NCI-H345 treated with DMSO at 0.1 percent for 48 hours (cell line): Measurements from ENCODE around the gene HRH1.
"Not testable (repeated sequence)": the region's sequence is repeated elsewhere in the genome, so short reads cannot be mapped to it uniquely, and the experiment has no call there.

ENCODE experiments used
- DNase-seq: peaks from one replicate; lab custom pipeline; 2025; ENCODE audit not compliant: unreplicated experiment; lab: John Stamatoyannopoulos, UW

The HRH1 gene

GRCh38 chr3:11154036-11154952 lies at the start of gene HRH1:
HRH1 (plus strand) TSS chr3:11154493; CDS start chr3:11259038, 104,545 bp downstream.
- DNase-seq = no peak

- DNase-seq = not testable (repeated sequence)
These were observed 41.0 kb upstream of the HRH1 start for GRCh38 chr3:11113316-11113715.

- no peak for DNase-seq
These were observed 38.7 kb upstream of the HRH1 start for GRCh38 chr3:11115548-11115947.

GRCh38 chr3:11116336-11117059 lies 37.8 kb upstream of the HRH1 start:
- DNase-seq = no peak

- DNase-seq = no peak
These were observed 36.7 kb upstream of the HRH1 start for GRCh38 chr3:11117591-11117990.

GRCh38 chr3:11118181-11118682 lies 36.1 kb upstream of the HRH1 start:
- DNase-seq = no peak

GRCh38 chr3:11120091-11120805 lies 34.0 kb upstream of the HRH1 start:
- DNase-seq = no peak

GRCh38 chr3:11126653-11127052 lies 27.6 kb upstream of the HRH1 start:
- DNase-seq = no peak

- no peak for DNase-seq
These were observed 25.3 kb upstream of the HRH1 start for GRCh38 chr3:11128682-11129632.

GRCh38 chr3:11130385-11130784 lies 23.9 kb upstream of the HRH1 start:
- no peak for DNase-seq

- no peak for DNase-seq
These were observed 22.9 kb upstream of the HRH1 start for GRCh38 chr3:11131371-11131770.

GRCh38 chr3:11131886-11132285 lies 22.4 kb upstream of the HRH1 start:
- DNase-seq = not testable (repeated sequence)

- no peak for DNase-seq
These were observed 21.4 kb upstream of the HRH1 start for GRCh38 chr3:11132861-11133260.

- no peak for DNase-seq
These were observed 19.5 kb upstream of the HRH1 start for GRCh38 chr3:11134794-11135193.

GRCh38 chr3:11136116-11136515 lies 18.2 kb upstream of the HRH1 start:
- no peak for DNase-seq

GRCh38 chr3:11136830-11137626 lies 17.3 kb upstream of the HRH1 start:
- no peak for DNase-seq

GRCh38 chr3:11137627-11137959 lies 16.7 kb upstream of the HRH1 start:
- no peak for DNase-seq

- DNase-seq = no peak
These were observed 15.9 kb upstream of the HRH1 start for GRCh38 chr3:11138371-11138770.

GRCh38 chr3:11140030-11140712 lies 14.1 kb upstream of the HRH1 start:
- DNase-seq = peak; percentile 8
